22Rv1 (cell line): ENCODE results near the gene SASH1.

Experiments used
- CTCF ChIP-seq: fragments of 450-650 bp; IDR thresholded peaks from 2 replicates; pipeline ENCODE4 v1.5.1; 2017; ENCODE audit warnings: mild to moderate bottlenecking
- ZFX ChIP-seq: fragments of 450-650 bp; IDR thresholded peaks from 2 replicates; pipeline ENCODE4 v1.6.1; 2017; ENCODE audit warnings: antibody characterized with exemption, borderline replicate concordance

GRCh38 chr6:148502773-148503135 lies 160.1 kb downstream of the SASH1 start:
- TF ChIP-seq CTCF (no peak), ZFX (no peak)
